OCI-M2 (cell line): ENCODE measurements around the gene PALLD.
"Not testable (repeated sequence)": the region's sequence is repeated elsewhere in the genome, so short reads cannot be mapped to it uniquely, and the experiment has no call there.

Source experiments
- DNase-seq: peaks from one replicate; lab custom pipeline; 2025; ENCODE audit not compliant: unreplicated experiment; lab: John Stamatoyannopoulos, UW

PALLD gene

DNA sequence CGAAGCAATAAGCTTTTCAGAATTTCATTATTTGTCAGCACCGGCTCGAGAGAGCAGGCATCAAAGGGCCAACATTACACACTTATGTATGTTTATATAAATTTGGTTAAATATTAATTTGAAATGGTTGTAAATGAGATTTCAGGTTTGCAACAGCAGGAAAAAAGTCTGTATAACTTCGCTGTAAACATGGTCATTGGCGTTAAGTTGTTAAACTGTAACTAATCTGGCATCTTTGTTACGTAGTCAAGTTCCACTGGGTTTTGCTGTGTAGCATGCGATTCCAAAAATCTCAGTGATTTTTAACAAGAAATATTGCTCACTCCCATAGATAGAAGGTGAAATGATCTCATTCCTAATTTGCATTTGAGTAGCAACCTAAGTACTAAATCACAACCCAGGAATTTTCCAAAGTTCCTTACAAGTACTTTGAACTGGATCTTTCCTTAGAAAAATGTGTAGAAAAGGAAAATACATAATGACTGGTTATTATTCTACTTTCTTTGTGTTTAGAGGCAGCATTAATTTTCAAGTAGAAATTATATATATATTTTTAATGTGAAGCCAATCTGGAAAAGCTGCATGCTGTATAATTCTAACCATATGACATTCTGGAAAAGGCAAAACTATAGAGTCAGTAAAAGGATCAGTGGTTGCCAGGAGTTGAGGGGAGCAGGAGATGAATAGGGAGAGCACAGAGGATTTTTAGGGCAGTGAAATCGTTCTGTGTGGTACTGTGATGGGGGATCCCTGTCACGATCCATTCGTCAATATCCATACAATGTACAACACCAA, 291.1 kb downstream of the PALLD start:
- no peak for DNase-seq

DNA sequence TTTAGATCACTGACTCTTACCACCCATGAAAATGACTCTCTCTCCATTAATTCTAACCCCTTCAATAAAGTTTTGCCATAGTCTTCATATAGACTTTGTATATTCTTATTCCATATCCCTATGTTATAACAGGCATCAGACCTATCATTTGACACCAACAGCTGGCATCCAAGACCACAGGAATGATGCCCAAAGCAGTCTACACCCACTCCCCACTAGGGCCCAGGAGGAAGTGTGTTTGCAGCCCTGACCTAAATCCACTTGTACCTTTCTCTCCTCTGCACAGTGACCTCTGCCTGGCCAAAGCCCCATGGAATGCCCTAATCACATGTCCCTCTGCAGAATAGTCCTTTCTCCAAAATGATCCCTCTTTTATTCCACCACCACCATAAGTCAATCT, 294.0 kb downstream of the PALLD start:
- DNase-seq: no peak

DNA sequence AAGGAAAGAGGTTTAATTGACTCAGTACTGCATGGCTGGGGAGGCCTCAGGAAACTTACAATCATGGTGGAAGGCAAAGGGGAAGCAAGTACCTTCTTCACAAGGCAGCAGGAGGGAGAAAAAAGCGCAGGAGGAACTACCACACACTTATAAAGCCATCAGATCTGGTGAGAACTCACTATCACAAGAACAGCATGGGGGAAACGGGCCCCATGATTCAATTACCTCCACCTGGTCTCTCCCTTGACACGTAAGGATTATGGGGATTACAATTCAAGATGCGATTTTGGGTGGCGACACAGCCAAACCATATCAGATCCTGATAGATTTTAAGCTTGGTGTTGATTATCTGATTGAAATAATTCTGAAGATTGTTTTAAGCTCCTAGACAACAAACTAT, 294.5 kb downstream of the PALLD start:
- DNase-seq: no peak

DNA sequence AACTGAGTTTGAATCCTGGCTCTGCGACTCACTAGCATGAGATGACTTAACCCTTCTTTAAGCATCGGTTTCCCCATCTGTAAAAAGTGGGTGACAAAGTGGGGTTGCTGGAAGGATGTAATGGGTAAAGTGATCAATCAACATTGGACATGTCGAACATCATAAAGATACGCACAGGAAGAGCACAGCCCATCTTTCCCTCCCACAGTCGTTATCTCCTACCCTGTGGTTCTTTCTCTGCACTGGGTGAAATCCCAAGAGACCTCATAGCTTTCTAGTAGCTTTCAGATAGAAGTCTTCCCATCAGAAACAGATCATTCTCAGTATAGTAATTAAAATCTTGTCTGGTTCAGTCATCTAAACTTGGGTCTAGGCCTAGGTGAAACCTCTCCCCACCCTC, 296.7 kb downstream of the PALLD start:
- DNase-seq: no peak

DNA sequence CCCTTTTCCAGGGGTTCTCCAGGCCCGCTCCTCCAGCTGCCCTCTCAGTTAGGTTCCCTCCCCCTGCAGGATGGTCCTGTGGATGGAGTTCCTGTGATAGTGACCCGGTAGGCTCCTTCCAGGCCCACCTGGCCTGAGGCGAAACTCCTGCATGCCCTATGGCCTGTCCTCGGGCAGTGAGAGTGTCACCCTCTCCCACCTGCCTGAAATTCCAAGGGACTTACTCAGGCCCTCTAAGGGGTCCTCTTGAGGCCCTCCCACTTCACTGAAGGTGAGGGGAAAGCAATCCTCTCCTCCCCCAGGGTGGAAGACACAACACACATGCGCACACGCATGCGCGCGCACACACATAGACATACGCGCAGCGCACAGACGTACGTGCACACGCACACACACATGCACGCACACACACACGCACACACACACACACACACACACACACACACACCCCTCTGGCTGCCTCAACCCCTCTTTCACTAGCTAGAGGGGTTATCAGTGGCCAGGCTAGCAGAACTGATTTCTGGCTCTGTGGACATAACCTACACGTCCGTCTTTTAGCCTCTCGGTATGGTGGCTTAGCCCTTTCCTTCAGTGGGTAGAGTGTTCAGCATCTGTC, 297.3 kb downstream of the PALLD start:
- DNase-seq: no peak

DNA sequence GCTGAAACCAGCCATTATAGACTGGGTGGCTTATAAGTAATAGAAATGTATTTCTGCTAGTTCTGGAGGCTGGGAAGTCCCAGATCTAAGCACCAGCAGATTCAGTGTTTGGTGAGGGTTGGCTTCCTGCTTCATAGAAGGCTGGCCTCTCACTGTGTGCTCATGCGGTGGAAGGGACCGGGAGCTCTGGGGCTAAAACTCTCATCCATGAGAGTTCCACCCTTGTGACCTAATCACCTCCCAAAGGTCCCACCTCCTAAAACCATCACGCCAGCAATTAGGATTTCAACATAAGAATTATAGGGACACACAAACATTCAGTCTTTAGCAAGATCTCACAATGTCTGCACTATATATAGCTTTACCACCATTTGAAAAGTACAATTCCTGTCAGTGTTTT, 298.0 kb downstream of the PALLD start:
- no peak for DNase-seq

DNA sequence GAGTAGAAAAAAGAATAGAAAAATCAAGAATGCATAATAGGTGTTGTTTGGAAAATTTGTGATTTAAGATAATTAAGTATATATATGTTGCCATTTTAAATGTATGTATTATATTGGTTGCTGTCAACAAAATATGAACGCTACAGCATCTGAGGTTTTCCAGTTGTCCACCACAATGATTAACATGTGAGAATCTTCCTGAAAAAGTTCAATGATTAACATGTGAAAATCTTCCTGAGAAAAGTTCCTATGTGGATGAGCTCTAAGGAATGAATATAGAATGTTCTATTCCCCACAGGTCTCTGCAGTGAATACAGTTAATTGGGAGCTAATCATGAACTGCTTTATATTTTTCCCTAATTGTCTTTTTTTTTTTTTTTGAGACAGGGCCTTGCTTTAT, 298.5 kb downstream of the PALLD start:
- DNase-seq: no peak

DNA sequence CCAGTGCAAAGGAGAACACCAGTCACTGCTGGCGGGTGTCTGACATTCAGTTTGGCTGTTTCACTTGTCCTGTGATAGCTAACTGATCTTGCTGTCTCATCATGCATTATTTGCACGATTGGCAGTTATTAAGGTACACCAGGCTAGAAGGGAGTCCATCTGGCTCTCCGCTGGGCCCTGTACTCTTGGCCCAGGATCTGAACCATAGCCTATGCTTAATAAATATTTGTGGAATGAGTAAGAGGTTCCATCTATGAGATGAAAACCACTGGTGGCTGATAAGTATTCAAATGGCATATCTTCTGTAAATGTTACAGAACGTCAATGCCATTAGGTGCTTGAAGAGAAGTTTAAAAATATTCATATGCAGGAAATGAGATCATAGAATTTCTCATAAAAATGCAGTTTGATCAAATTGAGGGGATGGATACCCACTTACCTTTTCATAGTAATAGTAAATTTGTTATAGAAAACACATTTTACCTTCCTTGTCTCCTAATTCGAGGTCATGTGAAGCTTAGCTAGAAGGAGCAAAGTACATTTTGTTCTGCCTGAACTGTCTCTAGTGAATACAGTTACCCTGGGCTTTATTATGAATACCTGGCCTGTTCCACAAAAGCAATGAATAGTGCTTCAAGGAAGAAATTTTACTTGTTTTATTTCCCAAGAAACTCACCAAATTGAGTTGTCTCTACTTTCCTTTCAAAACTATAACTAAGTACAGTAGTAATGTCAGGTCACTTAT, 299.7 kb downstream of the PALLD start:
- DNase-seq: no peak

DNA sequence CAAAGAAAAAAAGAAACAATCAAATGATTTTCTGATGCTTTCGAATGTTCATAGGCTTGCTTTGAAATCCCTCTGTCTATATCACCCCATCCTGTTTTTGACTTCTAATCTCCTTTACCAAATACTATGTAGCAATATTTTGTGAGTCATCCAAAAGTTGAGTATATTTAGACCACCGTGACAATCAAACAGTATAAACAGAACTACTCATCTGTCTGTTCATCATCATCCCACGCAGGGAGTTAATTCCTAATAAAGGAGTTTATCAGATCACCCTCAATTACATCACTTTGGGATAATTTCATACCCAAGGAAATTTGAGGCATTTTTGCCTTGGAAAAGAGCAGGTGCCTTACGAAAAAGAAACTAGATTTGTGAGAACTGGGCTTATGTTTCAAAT, 300.3 kb downstream of the PALLD start:
- no peak for DNase-seq

DNA sequence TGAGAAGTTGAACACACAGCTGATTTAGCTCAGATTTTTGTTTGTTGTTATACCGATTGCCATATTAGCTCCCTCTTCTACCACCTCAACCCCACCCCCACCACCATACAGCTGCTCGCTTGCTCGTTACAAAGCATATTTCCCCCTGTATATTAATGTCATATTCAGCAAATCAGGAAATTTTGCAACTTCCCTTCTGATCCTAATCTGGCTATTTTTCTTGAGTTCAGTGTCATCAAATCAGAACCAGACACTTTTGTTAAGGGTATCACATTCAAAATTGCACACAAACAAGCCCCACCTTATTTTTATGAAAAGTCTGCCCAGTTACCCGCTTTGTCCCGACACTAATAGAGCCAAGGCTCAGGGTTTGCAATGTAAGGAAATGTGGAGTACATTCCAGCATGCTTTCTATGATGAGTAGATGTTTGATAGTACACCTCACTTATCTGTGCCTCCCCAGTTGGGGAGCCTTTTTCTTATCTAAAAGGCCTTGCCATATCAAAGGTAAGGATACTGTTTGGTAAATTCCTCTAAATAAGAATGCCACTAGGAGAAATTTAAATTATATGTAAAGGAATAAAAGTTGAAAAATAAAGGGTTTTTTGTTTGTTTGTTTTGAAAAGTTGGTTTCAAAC, 301.0 kb downstream of the PALLD start:
- DNase-seq: no peak

DNA sequence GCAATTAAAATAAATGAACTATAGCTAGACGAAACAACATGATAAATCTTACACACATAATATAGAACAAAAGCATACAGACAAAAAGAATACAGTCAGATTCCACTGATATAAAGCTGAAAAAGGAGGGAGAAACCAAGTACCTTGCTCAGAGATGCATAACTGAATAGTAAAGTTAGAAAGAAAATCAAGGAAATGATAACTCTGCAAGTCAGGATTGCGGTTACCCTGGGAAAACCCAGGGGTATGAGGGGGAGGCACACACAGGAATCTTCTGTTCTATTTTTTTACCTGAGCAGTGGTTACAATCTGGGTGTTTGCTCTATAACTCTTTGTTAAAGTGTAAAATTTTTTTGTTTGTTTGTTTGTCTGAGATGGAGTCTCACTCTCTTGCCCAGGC, 304.1 kb downstream of the PALLD start:
- DNase-seq: no peak

DNA sequence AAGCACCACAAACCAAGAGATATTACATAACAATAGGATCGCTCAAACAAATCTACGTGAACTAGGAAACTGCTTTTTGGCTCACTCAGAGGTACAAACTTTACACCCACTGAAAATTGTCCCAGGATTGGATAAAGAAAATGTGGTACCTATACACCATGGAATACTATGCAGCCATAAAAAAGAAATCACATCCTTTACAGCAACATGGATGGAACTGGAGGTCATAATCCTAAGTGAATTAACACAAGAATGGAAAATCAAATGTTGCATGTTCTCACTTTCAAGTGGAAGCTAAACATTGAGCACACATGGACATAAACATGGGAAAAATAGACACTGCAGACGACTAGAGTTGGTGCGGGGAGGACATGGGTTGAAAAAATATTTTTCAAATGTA, 305.4 kb downstream of the PALLD start:
- DNase-seq: no peak

DNA sequence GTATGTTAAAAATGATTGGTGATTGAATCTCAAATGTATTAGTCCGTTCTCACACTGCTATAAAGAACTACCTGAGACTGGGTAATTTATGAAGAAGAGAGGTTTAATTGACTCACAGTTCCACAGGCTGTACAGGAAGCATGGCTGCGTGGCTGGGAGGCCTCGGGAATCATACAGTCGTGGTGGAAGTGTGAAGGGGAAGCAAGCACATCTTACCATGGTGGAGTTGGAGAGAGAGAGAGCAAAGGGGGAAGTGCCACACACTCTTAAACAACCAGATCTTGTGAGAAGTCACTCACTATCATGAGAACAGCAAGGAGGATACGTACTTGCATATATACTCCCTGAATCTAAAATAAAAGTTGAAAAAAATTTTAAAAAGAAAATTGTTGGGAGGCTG, 306.2 kb downstream of the PALLD start:
- not testable (repeated sequence) for DNase-seq

DNA sequence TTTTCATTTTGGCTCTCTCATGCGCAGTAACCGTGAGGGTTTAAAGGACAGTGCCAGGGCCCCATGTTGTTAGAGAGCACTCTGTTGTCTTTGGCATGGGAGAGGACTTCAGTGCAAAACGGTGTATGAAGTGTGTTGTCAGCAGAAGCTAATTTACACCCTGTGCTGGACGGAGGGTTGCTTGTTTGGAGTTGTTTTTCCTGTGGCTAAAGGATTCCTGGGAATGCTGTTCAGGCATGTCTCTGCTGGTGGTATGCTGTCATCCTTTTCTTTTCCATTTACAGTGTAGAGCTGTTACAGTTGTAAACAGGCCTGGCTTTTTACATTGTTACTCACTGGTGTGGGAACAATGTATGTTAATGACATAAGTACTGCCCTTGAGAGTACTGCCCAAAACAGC, 306.9 kb downstream of the PALLD start:
- DNase-seq: no peak

DNA sequence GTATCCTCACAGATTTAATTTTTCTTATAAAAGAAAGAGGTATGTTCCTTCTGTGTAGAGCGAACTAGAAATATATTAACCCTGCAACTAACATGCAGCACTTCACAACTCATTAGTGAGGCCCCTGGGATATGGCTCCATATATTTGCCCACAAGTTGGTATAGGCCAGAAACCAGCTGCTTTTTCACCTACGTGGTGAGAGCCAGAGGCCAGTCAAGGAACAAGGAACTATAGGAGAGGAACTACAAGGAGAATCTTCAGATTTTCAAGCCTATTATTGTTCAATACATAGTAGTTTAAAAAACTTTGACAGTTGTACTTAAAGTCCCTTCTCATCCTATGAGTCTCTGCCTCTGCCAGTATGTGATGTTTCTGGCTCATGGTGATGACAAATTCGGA, 307.3 kb downstream of the PALLD start:
- DNase-seq: no peak

DNA sequence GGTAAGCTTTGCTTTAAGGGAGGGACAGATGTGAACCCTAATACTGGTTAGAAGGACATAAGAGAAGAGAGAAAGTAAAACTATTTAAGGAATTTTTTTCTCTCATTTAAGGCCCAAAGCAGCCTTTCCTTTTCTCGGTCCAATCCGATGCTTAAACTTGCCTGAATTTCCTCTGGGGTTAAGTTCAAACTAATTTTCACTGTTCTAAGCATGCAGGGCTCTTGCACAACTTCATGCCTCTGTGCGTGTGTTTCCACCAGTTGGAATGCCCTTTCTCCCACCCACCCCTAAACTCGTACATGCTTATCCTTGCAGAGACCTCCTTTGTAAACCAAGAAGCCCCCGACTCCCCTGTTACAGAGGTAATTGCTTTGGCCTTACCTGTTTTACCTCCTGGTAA, 308.5 kb downstream of the PALLD start:
- DNase-seq: no peak

DNA sequence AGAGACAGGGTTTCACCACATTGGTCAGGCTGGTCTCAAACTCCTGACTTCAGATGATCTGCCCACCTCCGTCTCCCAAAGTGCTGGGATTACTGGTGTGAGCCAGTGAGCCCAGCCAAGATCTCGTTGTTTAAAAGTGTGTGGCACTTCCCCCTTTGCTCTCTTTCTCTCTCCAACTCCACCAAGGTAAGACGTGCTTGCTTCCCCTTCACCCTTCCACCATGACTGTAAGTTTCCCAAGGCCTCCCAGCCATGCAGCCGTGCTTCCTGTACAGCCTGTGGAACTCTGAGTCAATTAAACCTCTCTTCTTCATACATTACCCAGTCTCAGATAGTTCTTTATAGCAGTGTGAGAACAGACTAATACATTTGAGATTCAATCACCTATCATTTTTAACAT, 309.4 kb downstream of the PALLD start:
- DNase-seq: not testable (repeated sequence)

DNA sequence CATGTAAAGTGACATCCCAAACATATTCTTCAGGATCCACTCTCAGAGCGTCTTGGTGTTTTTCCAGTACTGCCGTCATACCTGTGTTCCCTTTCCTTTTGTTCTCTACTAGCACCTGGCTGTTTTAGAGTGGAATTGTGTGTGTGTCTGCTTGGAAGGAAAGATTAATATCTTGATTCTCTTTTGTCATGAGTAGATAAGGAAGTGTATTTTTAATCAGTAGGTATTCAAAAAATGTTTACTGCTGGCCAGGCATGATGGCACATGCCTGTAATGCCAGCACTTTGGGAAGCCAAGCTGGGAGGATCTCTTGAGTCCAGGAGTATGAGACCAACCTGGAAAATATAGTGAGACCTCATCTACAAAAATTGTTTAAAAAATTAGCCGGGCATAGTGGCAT, 314.4 kb downstream of the PALLD start:
- DNase-seq: no peak

DNA sequence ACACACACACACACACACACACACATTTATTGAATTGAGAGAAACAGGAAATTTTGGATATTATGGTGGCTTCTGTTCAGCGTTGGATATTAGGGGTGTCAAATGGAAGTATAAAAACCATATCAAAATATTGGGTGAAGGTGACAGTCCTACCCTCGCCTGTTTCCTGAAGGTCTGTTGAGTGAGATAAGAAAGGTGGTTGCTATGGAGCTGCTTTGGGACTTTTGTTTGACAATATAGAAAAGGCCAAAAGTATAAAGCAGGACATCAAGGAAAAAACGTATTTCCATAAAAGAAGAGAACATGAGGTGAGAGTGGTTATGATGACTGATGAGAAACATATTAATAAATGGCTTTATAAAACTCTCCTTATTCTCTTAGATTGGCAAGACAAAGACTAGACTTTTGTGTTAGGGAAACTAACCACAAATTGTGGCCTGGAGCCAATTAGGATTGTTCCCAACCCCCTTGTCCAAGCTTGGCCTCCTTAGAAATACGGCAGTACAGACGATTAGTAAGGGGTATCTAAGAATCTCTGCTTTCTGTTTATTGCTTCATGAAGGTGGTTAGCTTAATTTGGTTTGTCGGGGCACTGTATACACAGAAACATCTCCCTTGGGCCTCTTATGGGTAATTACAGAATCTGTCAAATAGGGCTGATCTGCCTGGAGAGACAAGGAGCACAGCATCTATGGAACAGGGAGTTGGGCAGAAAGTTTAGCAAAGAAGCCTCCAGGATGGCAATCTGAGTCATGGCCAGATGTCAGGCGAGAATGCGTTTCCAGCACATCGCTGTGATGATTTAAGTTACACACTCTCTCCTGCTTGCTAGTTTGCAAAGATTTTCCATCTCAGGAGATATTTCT, 315.2 kb downstream of the PALLD start:
- DNase-seq: no peak

DNA sequence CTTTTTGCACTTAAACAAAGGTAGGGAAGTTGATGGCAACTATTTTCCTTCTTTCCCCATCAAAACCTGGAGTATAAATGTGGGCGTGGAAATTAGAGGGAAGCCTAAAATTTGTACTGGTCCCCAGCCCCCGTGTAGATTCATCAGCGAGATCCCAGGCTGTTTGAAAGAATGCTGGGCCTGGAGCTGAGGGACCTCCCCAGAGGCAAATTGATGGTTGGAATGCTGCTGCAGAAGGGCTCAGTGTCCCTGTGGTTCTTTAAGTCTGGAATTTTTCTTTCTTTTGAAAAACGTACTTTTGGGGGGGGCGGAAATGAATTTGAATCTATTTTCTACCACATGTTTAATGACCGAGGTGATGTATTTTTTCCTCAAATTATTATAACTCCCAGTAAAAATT, 316.0 kb downstream of the PALLD start:
- DNase-seq: no peak

DNA sequence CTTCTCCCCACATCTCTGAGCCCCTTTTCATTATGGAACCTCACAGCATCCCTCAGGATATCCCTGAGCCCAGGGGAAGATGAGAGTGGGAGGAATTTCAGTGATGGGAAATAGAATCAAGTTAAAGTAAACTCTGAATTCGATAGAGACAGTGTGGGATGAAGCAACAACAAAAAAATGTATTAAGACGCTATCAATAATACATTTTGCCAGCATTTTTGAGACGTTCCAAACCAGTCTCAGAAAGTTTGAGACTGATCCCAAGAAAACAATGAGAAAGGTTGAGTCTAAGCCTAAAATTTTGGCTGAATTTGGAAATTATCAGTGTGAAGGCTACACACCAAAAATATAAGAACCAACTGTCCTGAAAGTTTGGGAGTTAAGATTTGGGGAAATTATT, 317.0 kb downstream of the PALLD start:
- DNase-seq: no peak
